GM12873 (cell line): ENCODE measurements around the gene STS.

Source experiments
- TF ChIP-seq, protein P1 (sequence below): IDR thresholded peaks from 2 replicates; pipeline ENCODE4 v1.5.1; 2012; ENCODE audit warnings: low read depth, mild to moderate bottlenecking, moderate library complexity, low read length, control low read depth; ENCODE audit not compliant: insufficient read depth; ENCODE audit errors: missing control alignments

STS gene

DNA sequence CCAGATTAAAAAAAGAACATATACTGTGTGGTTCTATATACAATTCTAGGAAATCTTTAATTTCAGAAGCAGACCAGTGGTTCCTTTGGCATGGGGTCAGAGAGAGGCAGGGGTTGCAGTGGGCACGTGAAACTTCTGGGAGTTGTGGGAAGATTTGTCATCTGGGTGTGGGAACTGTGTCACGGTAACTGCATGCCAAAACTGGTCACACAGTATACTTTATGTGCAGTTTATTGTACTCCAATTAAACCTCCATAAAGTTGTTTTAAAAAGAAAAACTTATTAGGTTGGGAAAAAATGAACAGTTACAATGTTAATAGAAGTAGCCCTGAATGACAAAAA lies 26.7 kb upstream of the STS start:
- TF ChIP-seq, protein P1, sequence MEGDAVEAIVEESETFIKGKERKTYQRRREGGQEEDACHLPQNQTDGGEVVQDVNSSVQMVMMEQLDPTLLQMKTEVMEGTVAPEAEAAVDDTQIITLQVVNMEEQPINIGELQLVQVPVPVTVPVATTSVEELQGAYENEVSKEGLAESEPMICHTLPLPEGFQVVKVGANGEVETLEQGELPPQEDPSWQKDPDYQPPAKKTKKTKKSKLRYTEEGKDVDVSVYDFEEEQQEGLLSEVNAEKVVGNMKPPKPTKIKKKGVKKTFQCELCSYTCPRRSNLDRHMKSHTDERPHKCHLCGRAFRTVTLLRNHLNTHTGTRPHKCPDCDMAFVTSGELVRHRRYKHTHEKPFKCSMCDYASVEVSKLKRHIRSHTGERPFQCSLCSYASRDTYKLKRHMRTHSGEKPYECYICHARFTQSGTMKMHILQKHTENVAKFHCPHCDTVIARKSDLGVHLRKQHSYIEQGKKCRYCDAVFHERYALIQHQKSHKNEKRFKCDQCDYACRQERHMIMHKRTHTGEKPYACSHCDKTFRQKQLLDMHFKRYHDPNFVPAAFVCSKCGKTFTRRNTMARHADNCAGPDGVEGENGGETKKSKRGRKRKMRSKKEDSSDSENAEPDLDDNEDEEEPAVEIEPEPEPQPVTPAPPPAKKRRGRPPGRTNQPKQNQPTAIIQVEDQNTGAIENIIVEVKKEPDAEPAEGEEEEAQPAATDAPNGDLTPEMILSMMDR, result no peak

DNA sequence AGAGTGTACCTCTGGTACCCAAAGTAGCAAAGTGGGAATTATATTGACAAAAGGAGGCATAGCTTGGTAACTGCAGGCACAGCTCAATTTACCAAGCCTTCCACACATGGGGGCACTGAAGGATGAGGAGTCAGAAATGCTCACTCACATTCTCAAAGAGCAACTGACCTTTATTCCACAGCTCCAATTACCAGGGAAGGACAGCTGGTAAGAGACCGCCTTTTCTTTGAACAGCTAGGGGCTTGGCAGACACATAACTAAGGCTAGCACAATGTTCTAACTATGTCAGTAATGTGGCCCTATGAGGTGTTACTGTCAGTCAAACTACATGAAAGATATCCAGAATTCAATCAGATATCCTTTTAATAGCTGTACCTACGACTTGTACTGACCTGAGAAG lies 20.5 kb upstream of the STS start:
- TF ChIP-seq, protein P1, result no peak

DNA sequence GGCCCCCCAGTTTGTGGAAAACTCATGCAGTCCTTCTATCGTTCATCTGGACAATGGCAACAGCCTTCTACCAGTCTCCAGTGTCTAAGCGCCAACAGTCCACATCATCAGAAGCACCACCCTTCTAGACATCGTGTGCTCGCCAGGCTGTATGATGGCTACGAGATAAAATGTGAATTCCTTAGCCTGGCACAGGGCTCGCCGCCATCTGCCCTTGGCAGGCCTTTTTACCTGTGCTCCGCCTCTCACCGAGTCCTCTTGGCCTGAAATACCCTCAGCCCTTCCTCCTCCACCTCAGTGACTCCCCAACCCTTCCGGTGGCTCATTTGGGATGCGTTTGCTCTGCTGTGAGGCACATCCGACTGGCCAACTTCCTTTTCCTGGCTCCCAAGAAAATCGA lies 15.9 kb upstream of the STS start:
- TF ChIP-seq, protein P1, result no peak

DNA sequence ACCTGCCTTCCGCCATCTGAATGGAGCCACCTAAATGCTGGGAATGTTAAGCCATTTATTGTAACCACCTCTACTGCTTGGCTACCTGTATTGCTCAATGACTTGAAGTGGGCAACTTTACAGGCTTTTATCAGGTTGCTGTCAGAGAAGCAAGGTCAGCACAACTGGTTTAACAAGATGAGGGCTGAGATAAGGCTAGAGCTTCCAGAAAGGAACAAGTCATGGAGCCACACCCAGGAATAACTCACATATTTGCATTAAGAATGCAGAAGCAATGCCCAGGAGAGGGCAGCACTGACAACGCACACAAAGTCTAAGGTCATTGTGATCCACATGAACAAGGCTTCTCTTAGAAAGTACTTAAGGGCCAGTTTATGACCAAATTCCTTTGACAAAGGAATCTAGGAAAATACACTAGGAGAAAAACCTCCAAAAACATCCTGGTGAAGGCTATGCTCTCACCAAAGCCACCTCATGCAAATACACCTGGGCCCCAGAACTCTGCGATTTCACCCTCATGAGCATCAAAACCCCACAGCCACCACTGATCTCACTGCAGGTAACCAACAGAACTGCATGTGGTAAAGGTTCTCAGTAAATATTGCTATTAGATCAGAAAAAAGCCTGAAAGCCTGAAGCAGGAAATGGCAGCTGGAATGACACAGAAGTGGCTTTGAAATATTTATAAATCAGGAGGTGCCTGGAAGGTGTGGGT lies 15.0 kb upstream of the STS start:
- TF ChIP-seq, protein P1, result peak; percentile 75

DNA sequence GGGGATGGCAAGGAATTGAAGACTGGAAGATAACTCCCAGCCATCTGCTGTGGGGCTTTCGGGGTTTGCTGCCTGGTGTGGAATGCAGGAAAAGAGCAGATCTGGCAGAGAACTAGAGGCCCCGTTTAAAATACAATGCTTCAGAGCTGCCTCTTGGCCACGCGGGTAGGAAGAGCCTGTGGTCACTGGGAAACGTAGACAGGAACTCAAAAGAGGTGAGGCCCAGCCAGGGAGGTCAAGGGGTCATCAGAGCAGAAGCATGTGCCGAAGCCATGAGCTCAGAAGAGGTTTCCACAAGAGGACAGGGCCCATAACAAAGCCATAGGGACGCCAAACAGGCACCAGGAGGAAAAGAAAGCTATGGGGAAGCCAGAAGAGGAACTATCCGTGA lies 14.5 kb upstream of the STS start:
- TF ChIP-seq, protein P1, result no peak

DNA sequence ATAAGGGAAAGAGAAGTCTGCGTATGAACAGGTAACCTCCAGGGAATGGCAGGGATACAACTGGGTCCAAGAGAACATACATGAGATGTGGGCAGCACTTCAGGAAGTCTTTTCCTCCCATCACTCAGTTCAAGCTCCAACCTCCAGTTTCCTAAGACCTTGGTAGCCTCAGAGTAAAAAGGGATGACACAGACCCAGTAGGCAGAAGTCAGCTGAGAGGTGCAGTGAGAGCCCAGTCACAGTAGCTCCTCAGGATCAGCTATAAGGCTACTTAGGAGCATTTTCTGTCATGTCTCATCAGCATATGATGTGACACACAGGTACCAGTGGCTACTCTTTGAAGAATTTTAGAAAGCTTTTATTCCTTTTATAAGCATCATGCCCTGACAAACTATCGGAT lies 12.5 kb upstream of the STS start:
- TF ChIP-seq, protein P1, result no peak

DNA sequence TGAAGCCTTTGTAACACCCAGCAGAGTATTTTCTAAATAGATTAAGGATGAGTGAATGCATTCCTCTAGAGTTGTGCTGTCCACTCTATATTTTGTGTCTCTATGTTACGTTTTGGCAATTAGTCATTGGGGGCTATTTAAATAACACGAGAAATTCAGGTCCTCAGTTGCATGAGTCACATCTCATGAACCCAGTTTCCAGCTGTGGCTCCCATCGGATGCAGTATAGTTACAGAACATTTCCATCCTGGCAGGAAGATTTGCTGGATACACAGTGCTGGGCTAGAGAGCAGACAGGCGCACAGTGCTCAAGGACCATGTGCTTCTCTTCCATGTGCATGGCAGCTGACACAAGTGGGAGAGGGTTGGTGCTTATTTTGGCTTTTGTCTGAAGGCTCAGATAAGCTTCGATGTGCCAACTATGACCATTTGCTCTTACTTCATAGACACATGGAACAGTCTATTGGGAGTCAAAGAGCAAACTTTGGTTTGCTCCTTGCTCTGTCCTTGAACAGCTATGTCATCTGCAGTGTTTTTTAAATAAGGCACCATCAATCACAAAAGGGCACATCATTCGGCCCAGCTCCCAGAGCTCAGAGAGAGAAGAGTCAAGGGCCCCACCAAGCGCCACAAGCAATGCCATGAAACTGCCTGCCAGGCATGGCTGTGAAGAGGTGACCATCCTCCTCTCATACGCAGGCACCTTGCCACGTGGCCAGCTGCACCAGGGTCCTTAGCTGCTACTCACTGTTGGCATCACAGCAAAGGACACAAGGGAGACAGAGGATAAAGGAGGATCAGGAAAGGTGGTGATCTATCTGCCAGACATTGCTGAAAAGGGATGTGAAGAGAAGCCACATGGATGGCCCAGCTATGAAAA lies 8.1 kb upstream of the STS start:
- TF ChIP-seq, protein P1, result no peak
